Measurements from ENCODE around the gene HOMEZ.
"Not testable (repeated sequence)": the region's sequence is repeated elsewhere in the genome, so short reads cannot be mapped to it uniquely, and the experiment has no call there.

Gene HOMEZ

GRCh38 chr14:23275412-23275811, 10.5 kb downstream of the HOMEZ start:
- DNase-seq = no peak

GRCh38 chr14:23269193-23269592, 16.7 kb downstream of the HOMEZ start:
- DNase-seq = no peak

- DNase-seq = not testable (repeated sequence)
These were observed 25.1 kb downstream of the HOMEZ start for GRCh38 chr14:23260849-23261248.

GRCh38 chr14:23259426-23259825, 26.5 kb downstream of the HOMEZ start:
- no peak for DNase-seq

- DNase-seq = no peak
These were observed 27.7 kb downstream of the HOMEZ start for GRCh38 chr14:23258256-23258655.

GRCh38 chr14:23252420-23253333, 33.3 kb downstream of the HOMEZ start:
- no peak for DNase-seq

- DNase-seq = no peak
These were observed 33.9 kb downstream of the HOMEZ start for GRCh38 chr14:23252006-23252405.

GRCh38 chr14:23249824-23250223, 36.1 kb downstream of the HOMEZ start:
- no peak for DNase-seq

GRCh38 chr14:23248601-23249000, 37.3 kb downstream of the HOMEZ start:
- DNase-seq = no peak

- no peak for DNase-seq
These were observed 40.6 kb downstream of the HOMEZ start for GRCh38 chr14:23245282-23245681.

- DNase-seq = no peak
These were observed 42.9 kb downstream of the HOMEZ start for GRCh38 chr14:23243066-23243465.

GRCh38 chr14:23242076-23242475, 43.9 kb downstream of the HOMEZ start:
- DNase-seq = no peak

GRCh38 chr14:23241061-23241715, 44.7 kb downstream of the HOMEZ start:
- DNase-seq = not testable (repeated sequence)

GRCh38 chr14:23240661-23241060, 45.3 kb downstream of the HOMEZ start:
- DNase-seq = no peak

- DNase-seq = peak; percentile 74
These were observed 47.9 kb downstream of the HOMEZ start, which contains the start of gene RNF212B for GRCh38 chr14:23237772-23238594. Gene RNF212B (plus strand): TSS chr14:23237936. CDS start chr14:23240346, 2,410 bp downstream.

GRCh38 chr14:23232241-23232808, 53.6 kb downstream of the HOMEZ start:
- not testable (repeated sequence) for DNase-seq

GRCh38 chr14:23228812-23229211, 57.1 kb downstream of the HOMEZ start:
- DNase-seq = no peak

GRCh38 chr14:23227566-23227965, 58.4 kb downstream of the HOMEZ start:
- no peak for DNase-seq

- DNase-seq = not testable (repeated sequence)
These were observed 61.0 kb downstream of the HOMEZ start for GRCh38 chr14:23224958-23225357.
